Liver (tissue), 3 donors: ENCODE measurements around the gene KLK1.

Experiments
- ATF3 ChIP-seq: IDR thresholded peaks from 2 replicates; pipeline ENCODE4 v1.6.1; 2016; ENCODE audit warnings: antibody characterized with exemption
- EGR1 ChIP-seq, 2 donors: IDR thresholded peaks; 2 replicates each; pipeline ENCODE4 v1.6.1; 2016 to 2018; ENCODE audit warnings: antibody characterized with exemption in 2 of 2, low read depth in 2 of 2
- FOXA1 ChIP-seq: IDR thresholded peaks from 2 replicates; pipeline ENCODE4 v1.6.1; 2016; ENCODE audit warnings: antibody characterized with exemption
- FOXA2 ChIP-seq: IDR thresholded peaks from 2 replicates; pipeline ENCODE4 v1.6.1; 2016; ENCODE audit warnings: antibody characterized with exemption
- GABPA ChIP-seq, 2 donors: IDR thresholded peaks in 1 of 2; conservative IDR thresholded peaks in 1 of 2; 2 replicates each; pipeline ENCODE4 v1.6.1; 2016; ENCODE audit warnings: antibody characterized with exemption in 2 of 2, mild to moderate bottlenecking in 1 of 2, moderate library complexity in 1 of 2
- JUND ChIP-seq, 2 donors: IDR thresholded peaks; 2 replicates each; pipeline ENCODE4 v1.6.1; 2016; ENCODE audit warnings: antibody characterized with exemption in 2 of 2
- RAD21 ChIP-seq, 2 donors: IDR thresholded peaks; 2 replicates each; pipeline ENCODE4 v1.6.1; 2016; ENCODE audit warnings: antibody characterized with exemption in 2 of 2, mild to moderate bottlenecking in 2 of 2
- SP1 ChIP-seq: IDR thresholded peaks from 2 replicates; pipeline ENCODE4 v1.6.1; 2018; ENCODE audit warnings: antibody characterized with exemption, mild to moderate bottlenecking
- TAF1 ChIP-seq: conservative IDR thresholded peaks from 2 replicates; pipeline ENCODE4 v1.6.1; 2016; ENCODE audit warnings: antibody characterized with exemption, mild to moderate bottlenecking
- YY1 ChIP-seq: IDR thresholded peaks from 2 replicates; pipeline ENCODE4 v1.6.1; 2016; ENCODE audit warnings: antibody characterized with exemption, mild to moderate bottlenecking
- TF ChIP-seq, protein P1 (sequence below): fragments of 150-350 bp; IDR thresholded peaks from 2 replicates; pipeline ENCODE4 v1.5.1; 2017; ENCODE audit warnings: improper control_type of control experiment, low read depth, low read length; ENCODE audit not compliant: missing input control
- TF ChIP-seq, protein P2 (sequence below): IDR thresholded peaks from 2 replicates; pipeline ENCODE4 v1.6.1; 2016; ENCODE audit warnings: antibody characterized with exemption, mild to moderate bottlenecking
- TF ChIP-seq, protein P3 (sequence below): IDR thresholded peaks from 2 replicates; pipeline ENCODE4 v1.6.1; 2016; ENCODE audit warnings: antibody characterized with exemption
- donor health status: healthy.
- donor health status: healthy.

- TF ChIP-seq, protein P1, sequence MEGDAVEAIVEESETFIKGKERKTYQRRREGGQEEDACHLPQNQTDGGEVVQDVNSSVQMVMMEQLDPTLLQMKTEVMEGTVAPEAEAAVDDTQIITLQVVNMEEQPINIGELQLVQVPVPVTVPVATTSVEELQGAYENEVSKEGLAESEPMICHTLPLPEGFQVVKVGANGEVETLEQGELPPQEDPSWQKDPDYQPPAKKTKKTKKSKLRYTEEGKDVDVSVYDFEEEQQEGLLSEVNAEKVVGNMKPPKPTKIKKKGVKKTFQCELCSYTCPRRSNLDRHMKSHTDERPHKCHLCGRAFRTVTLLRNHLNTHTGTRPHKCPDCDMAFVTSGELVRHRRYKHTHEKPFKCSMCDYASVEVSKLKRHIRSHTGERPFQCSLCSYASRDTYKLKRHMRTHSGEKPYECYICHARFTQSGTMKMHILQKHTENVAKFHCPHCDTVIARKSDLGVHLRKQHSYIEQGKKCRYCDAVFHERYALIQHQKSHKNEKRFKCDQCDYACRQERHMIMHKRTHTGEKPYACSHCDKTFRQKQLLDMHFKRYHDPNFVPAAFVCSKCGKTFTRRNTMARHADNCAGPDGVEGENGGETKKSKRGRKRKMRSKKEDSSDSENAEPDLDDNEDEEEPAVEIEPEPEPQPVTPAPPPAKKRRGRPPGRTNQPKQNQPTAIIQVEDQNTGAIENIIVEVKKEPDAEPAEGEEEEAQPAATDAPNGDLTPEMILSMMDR = no peak
- TF ChIP-seq SP1 (no peak), FOXA2 (no peak), JUND (IDR thresholded peaks at IDR 0.05) (no peak), FOXA1 (no peak), TAF1 (no peak), YY1 (no peak), ATF3 (no peak), RAD21 (IDR thresholded peaks at IDR 0.05) (no peak), EGR1 (IDR thresholded peaks at IDR 0.05; ENCODE audit: low read depth in 2 of 2) (no peak), GABPA (IDR thresholded peaks at IDR 0.05 in 1 of 2, conservative IDR thresholded peaks at IDR 0.05 in 1 of 2) (no peak)
- TF ChIP-seq, protein P2, sequence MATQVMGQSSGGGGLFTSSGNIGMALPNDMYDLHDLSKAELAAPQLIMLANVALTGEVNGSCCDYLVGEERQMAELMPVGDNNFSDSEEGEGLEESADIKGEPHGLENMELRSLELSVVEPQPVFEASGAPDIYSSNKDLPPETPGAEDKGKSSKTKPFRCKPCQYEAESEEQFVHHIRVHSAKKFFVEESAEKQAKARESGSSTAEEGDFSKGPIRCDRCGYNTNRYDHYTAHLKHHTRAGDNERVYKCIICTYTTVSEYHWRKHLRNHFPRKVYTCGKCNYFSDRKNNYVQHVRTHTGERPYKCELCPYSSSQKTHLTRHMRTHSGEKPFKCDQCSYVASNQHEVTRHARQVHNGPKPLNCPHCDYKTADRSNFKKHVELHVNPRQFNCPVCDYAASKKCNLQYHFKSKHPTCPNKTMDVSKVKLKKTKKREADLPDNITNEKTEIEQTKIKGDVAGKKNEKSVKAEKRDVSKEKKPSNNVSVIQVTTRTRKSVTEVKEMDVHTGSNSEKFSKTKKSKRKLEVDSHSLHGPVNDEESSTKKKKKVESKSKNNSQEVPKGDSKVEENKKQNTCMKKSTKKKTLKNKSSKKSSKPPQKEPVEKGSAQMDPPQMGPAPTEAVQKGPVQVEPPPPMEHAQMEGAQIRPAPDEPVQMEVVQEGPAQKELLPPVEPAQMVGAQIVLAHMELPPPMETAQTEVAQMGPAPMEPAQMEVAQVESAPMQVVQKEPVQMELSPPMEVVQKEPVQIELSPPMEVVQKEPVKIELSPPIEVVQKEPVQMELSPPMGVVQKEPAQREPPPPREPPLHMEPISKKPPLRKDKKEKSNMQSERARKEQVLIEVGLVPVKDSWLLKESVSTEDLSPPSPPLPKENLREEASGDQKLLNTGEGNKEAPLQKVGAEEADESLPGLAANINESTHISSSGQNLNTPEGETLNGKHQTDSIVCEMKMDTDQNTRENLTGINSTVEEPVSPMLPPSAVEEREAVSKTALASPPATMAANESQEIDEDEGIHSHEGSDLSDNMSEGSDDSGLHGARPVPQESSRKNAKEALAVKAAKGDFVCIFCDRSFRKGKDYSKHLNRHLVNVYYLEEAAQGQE = no peak
- TF ChIP-seq, protein P3, sequence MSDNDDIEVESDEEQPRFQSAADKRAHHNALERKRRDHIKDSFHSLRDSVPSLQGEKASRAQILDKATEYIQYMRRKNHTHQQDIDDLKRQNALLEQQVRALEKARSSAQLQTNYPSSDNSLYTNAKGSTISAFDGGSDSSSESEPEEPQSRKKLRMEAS = no peak
These were observed 28.0 kb upstream of the KLK1 start for GRCh38 chr19:50851620-50852019.
